HEK293T (cell line): ENCODE measurements around the gene ERO1A.

Experiments
- ARNT ChIP-seq: fragments of 450-650 bp; IDR thresholded peaks from 2 replicates; pipeline ENCODE4 v1.6.1; 2017; ENCODE audit warnings: mild to moderate bottlenecking
- BHLHE40 ChIP-seq: fragments of 450-650 bp; IDR thresholded peaks from 2 replicates; pipeline ENCODE4 v1.6.1; 2016; ENCODE audit warnings: mild to moderate bottlenecking, moderate library complexity, borderline replicate concordance
- CTBP1 ChIP-seq: fragments of 450-650 bp; IDR thresholded peaks from 2 replicates; pipeline ENCODE4 v1.6.1; 2016; ENCODE audit warnings: borderline replicate concordance
- ELF4 ChIP-seq: fragments of 450-650 bp; IDR thresholded peaks from 2 replicates; pipeline ENCODE4 v1.6.1; 2017; ENCODE audit warnings: antibody characterized with exemption
- FOXK2 ChIP-seq: fragments of 450-650 bp; IDR thresholded peaks from 2 replicates; pipeline ENCODE4 v1.6.1; 2016; ENCODE audit warnings: mild to moderate bottlenecking
- FOXM1 ChIP-seq: fragments of 450-650 bp; IDR thresholded peaks from 2 replicates; pipeline ENCODE4 v1.6.1; 2017; ENCODE audit warnings: mild to moderate bottlenecking, borderline replicate concordance
- HDGF ChIP-seq: fragments of 450-650 bp; IDR thresholded peaks from 2 replicates; pipeline ENCODE4 v1.6.1; 2017; ENCODE audit warnings: antibody characterized with exemption, borderline replicate concordance
- NFRKB ChIP-seq: fragments of 450-650 bp; IDR thresholded peaks from 2 replicates; pipeline ENCODE4 v1.6.1; 2016; ENCODE audit warnings: mild to moderate bottlenecking, moderate library complexity
- SP1 ChIP-seq: fragments of 450-650 bp; IDR thresholded peaks from 2 replicates; pipeline ENCODE4 v1.6.1; 2017
- SUZ12 ChIP-seq: fragments of 450-650 bp; IDR thresholded peaks from 2 replicates; pipeline ENCODE4 v1.6.1; 2016; ENCODE audit warnings: mild to moderate bottlenecking
- TARDBP ChIP-seq: fragments of 450-650 bp; IDR thresholded peaks from 2 replicates; pipeline ENCODE4 v1.6.1; 2016
- ZNF384 ChIP-seq: fragments of 450-650 bp; IDR thresholded peaks from 2 replicates; pipeline ENCODE4 v1.6.1; 2016
- TF ChIP-seq, protein P1 (sequence below): fragments of 450-650 bp; IDR thresholded peaks from 2 replicates; pipeline ENCODE4 v1.6.1; 2016

DNA sequence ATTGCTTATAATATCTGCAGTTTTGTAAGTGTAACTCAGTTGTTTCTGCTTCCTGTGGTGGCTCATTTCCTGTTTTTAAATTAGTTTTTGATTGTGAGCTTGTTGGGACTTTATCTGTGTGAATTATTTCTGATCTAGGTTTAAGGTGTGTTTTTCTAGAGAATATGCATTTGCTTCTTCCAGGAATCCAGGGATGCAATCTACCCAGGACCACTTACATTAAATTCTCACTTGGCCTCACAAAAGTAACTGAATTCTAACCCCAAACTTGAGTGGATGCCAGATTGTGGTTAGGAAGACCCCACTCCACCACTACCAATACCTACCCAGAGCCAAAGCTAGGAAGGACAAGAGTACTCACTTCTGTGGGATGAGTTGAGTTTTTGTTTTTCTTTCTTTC is 46.5 kb upstream of the ERO1A start:
- TF ChIP-seq SP1 (no peak), FOXK2 (no peak), FOXM1 (no peak), ZNF384 (no peak), SUZ12 (no peak), BHLHE40 (no peak), CTBP1 (no peak), HDGF (no peak), TARDBP (no peak), NFRKB (no peak), ELF4 (no peak), ARNT (no peak)
- TF ChIP-seq, protein P1, sequence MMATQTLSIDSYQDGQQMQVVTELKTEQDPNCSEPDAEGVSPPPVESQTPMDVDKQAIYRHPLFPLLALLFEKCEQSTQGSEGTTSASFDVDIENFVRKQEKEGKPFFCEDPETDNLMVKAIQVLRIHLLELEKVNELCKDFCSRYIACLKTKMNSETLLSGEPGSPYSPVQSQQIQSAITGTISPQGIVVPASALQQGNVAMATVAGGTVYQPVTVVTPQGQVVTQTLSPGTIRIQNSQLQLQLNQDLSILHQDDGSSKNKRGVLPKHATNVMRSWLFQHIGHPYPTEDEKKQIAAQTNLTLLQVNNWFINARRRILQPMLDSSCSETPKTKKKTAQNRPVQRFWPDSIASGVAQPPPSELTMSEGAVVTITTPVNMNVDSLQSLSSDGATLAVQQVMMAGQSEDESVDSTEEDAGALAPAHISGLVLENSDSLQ = no peak
